ENCODE results near the gene SLC22A5.

SLC22A5 gene

DNA sequence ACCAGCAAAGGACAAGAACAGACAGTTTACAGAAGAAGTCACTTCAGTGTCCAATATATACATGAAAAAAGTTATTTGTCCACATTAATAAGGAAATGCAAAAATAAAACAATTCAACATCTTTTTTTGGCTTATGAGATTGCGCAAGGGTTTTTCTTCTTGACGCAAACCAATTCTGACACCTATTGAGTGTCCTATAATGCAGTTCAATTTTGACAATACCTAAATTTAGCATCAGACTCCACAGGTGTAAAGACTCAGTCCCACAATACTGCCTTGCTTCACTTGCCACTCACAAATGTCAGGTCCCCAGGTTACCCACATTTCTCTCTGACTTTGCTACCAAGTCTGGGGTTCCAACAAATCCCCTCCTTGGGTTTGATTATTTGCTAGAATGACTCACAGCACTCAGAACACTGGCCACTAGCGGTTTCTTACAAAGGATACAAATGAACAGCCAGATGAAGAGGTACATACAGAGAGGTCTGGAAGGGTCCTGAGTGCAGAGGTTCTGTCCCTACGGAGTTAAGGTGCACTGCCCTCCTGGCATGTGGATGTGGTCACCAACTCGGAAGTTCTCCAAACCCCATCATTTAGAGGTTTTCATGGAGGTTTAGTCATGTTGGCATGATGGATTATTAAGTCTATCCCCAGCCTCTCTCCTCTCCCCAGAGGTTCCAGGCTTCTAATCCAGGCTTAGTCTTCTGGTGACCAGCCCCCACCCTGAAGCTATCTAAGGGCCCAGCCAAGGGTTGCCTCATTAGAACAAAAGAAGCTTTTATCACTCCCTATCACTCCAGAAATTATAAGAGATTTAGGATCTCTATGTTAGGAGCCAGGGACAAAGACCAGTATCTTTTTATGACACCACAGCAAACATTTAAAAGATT lies 27.0 kb upstream of the SLC22A5 start:
- Histone ChIP-seq H3K4me1 (ENCODE audit: control insufficient read depth in 2 of 2, insufficient read depth in 2 of 2, low read length in 2 of 2) (peaks cover 5 to 6% of the 10 kb centered on the region in 2 donors), H3K27me3 (ENCODE audit: control insufficient read depth in 2 of 2, insufficient read depth in 2 of 2, low read length in 2 of 2) (no peaks in the 10 kb centered on the region), H3K9me3 (ENCODE audit: control insufficient read depth in 2 of 2, low read length in 2 of 2) (no peaks in the 10 kb centered on the region), H3K4me3 (ENCODE audit: low read length in 2 of 2) (no peak overlapping the region), H3K27ac (ENCODE audit: low read depth in 2 of 2, low read length in 2 of 2) (no peak overlapping the region), H3K9ac (ENCODE audit: low read depth in 1 of 2, low read length in 2 of 2) (no peak overlapping the region), H3K36me3 (ENCODE audit: control insufficient read depth in 2 of 2, insufficient read depth in 2 of 2, low read length in 2 of 2) (peaks cover 0 to 5% of the 10 kb centered on the region in 2 donors)

DNA sequence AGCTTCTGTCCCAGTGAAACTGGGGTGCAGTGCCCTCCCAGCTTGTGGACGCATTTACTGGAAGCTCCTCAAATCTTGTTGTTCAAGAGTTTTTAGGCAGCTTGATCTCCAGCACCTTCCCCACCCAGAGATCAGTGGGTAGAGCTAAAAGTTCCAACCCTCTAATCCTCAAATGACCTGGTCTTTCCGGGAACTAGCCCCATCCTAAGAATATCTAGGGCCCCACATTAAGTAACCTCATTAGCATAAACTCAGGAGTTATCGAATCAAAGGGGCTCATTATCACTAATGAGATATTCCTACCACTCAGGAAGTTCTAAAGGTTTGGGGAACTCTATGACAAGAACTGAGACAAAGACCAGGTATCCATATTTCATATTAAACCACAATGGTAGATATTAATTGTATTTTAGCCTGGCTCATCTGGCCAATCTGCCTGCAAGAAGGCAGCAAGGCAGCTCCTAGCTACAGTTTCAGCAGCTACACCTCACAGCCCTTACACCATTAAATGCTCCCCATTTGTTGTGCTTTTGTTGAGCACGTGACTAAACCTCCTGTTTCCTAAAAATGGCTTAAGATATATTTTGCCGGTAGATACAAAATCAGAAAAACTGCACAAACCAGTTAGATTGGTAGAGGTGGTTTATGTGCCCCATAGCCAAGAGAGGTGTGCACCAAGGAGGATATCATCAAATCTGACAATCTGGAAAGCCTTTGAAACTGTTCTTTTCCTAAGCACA lies 24.6 kb upstream of the SLC22A5 start:
- peaks cover 0 to 2% of the 10 kb centered on the region in 2 donors for H3K4me1 ChIP-seq (ENCODE audit: control insufficient read depth in 2 of 2, insufficient read depth in 2 of 2, low read length in 2 of 2)
- no peak overlapping the region for H3K27ac ChIP-seq (ENCODE audit: low read depth in 2 of 2, low read length in 2 of 2)
- no peak overlapping the region for H3K4me3 ChIP-seq (ENCODE audit: low read length in 2 of 2)
- H3K36me3 ChIP-seq (ENCODE audit: control insufficient read depth in 2 of 2, insufficient read depth in 2 of 2, low read length in 2 of 2), result peaks cover 8 to 10% of the 10 kb centered on the region in 2 donors
- no peaks in the 10 kb centered on the region for H3K27me3 ChIP-seq (ENCODE audit: control insufficient read depth in 2 of 2, insufficient read depth in 2 of 2, low read length in 2 of 2)
- H3K9me3 ChIP-seq (ENCODE audit: control insufficient read depth in 2 of 2, low read length in 2 of 2), result no peaks in the 10 kb centered on the region
- no peak overlapping the region for H3K9ac ChIP-seq (ENCODE audit: low read depth in 1 of 2, low read length in 2 of 2)

DNA sequence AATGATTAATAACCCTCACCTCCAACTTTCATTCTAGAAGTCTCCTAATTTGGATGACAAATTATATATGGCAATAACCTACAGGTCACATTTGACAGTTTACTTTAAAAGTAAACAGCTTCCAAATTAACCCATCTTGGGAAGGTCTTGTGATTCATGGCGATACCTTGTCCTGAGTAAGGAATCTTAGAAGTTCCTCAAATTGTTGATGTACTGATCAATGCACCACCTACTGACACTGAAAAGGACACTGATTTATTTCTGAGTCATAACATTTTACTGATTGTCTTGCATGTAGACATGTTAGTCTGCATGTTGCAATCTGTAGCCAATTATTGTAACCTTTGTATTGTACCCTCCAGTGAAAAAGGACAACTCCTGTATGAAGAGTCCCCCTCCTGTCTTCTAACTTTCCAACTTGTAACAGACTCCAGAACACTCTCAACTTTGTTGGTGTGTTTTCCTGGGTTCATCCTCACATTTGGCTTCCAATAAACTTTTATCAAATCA lies 16.0 kb upstream of the SLC22A5 start:
- Histone ChIP-seq H3K27ac (ENCODE audit: low read depth in 2 of 2, low read length in 2 of 2) (peak overlapping the region in 1 of 2 donors; percentile 64), H3K4me1 (ENCODE audit: control insufficient read depth in 2 of 2, insufficient read depth in 2 of 2, low read length in 2 of 2) (peaks cover 12 to 26% of the 10 kb centered on the region in 2 donors), H3K9ac (ENCODE audit: low read depth in 1 of 2, low read length in 2 of 2) (no peak overlapping the region)

DNA sequence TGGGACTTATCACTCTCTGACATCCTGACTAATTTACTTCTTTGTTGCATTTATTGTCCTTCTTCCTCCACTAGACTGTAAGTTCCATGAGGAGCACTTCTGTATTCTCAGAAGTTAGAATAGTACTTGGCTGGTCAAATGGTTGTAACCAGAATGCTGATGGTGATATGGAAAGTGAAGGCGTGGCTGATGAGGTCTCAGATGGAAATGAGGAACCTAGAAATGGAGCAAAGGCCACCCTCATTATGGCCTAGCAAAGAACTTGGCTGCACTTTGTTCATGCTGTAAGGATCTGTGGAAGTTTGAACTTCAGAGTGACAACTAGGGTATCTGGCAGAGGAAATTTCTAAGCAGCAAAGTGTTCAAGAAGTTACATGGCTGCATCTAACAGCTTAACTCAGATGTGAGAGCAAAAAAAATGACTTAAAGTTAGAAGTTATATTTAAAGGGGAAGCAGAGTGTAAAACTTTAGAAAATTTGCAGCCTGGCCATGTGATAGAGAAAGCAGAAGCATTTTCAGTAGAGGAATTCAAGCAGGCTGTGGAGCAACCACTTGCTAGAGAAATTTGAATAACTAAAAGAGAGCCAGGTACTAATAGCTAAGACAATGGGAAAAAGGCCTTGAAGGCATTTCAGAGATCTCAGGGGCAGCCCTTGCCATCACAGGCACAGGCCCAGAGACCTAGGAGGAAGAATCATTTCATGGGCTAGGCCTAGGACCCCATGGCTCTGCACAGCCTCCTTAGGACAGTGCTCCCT lies 14.9 kb upstream of the SLC22A5 start:
- Histone ChIP-seq H3K9me3 (ENCODE audit: control insufficient read depth in 2 of 2, low read length in 2 of 2) (no peaks in the 10 kb centered on the region), H3K27ac (ENCODE audit: low read depth in 2 of 2, low read length in 2 of 2) (peak overlapping the region; percentile 25 to 74), H3K9ac (ENCODE audit: low read depth in 1 of 2, low read length in 2 of 2) (no peak overlapping the region), H3K4me1 (ENCODE audit: control insufficient read depth in 2 of 2, insufficient read depth in 2 of 2, low read length in 2 of 2) (peaks cover 17 to 36% of the 10 kb centered on the region in 2 donors), H3K27me3 (ENCODE audit: control insufficient read depth in 2 of 2, insufficient read depth in 2 of 2, low read length in 2 of 2) (no peaks in the 10 kb centered on the region), H3K36me3 (ENCODE audit: control insufficient read depth in 2 of 2, insufficient read depth in 2 of 2, low read length in 2 of 2) (peaks cover 4 to 9% of the 10 kb centered on the region in 2 donors), H3K4me3 (ENCODE audit: low read length in 2 of 2) (no peak overlapping the region)

More for the DNA sequence above, 16.0 kb upstream of the SLC22A5 start:
- Histone ChIP-seq H3K4me3 (ENCODE audit: low read length in 2 of 2) (no peak overlapping the region), H3K27me3 (ENCODE audit: control insufficient read depth in 2 of 2, insufficient read depth in 2 of 2, low read length in 2 of 2) (no peaks in the 10 kb centered on the region), H3K9me3 (ENCODE audit: control insufficient read depth in 2 of 2, low read length in 2 of 2) (no peaks in the 10 kb centered on the region), H3K36me3 (ENCODE audit: control insufficient read depth in 2 of 2, insufficient read depth in 2 of 2, low read length in 2 of 2) (peaks cover 8 to 10% of the 10 kb centered on the region in 2 donors)

DNA sequence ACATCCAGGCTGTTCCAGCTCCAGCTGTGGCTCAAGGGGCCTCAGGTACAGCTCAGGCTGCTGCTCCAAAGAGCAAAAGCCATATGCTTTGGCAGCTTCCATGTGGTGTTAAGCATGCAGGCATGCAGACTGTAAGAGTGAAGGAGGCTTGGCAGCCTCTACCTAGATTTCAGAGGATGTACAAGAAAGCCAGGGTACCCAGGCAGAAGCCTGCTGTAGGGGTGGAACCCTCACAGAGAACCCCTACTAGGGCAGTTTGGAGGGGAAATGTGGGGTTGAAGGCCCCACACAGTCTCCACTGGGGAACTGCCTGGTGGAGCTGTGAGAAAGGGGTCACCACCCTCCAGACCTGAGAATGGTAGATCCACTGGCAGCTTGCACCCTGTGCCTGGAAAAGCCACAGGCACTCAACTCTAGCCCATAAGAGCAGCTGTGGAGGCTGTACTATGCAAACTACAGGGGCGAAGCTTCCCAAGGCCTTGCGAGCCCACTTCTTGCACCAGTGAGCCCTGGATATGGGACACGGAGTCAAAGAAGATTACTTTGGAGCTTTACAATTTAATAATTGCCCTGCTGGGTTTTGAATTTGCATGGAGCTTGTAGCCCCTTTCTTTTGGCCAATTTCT lies 14.3 kb upstream of the SLC22A5 start:
- H3K9me3 ChIP-seq (ENCODE audit: control insufficient read depth in 2 of 2, low read length in 2 of 2), result no peaks in the 10 kb centered on the region
- H3K4me3 ChIP-seq (ENCODE audit: low read length in 2 of 2), result no peak overlapping the region
- peak overlapping the region; percentile 25 to 74 for H3K27ac ChIP-seq (ENCODE audit: low read depth in 2 of 2, low read length in 2 of 2)
- no peak overlapping the region for H3K9ac ChIP-seq (ENCODE audit: low read depth in 1 of 2, low read length in 2 of 2)
- H3K4me1 ChIP-seq (ENCODE audit: control insufficient read depth in 2 of 2, insufficient read depth in 2 of 2, low read length in 2 of 2), result peaks cover 17 to 36% of the 10 kb centered on the region in 2 donors
- peaks cover 0 to 9% of the 10 kb centered on the region in 2 donors for H3K36me3 ChIP-seq (ENCODE audit: control insufficient read depth in 2 of 2, insufficient read depth in 2 of 2, low read length in 2 of 2)
- no peaks in the 10 kb centered on the region for H3K27me3 ChIP-seq (ENCODE audit: control insufficient read depth in 2 of 2, insufficient read depth in 2 of 2, low read length in 2 of 2)

DNA sequence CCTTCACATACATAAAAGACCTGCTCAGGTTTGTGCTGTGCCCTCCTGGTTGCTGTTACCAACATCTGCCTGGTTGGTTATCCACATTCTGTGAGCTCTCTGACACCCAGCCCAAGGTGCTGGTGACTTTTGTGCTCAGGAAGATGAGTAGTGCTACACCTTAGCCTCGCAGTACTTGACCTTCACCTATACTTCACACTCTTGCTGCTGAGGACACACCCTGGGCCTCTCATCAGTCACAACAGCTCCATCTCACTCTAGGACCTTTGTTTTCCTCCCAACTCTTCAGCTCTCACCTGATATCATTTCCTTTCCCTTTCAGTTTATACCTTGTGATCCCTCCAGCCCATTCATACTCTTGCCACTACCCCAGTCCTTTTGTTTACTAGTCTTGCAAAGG lies 10.7 kb upstream of the SLC22A5 start:
- H3K27me3 ChIP-seq (ENCODE audit: control insufficient read depth in 2 of 2, insufficient read depth in 2 of 2, low read length in 2 of 2), result no peaks in the 10 kb centered on the region

DNA sequence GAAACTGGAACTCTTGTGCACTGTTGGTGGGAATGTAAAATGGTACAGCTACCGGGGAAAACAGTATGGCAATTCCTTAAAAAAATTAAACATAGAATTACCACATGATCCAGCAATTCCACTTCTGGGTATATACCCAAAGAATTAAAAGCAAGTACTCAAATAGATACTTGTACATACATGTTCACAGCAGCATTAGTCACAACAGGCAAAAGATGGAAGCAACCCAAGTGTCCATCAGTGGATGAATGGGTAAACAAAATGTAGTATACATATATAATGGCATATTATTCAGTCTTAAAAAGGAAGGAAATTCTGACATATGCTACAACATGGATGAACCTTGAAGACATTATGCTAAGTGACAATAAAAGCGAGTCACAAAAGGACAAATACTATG lies 7.4 kb upstream of the SLC22A5 start:
- H3K27me3 ChIP-seq (ENCODE audit: control insufficient read depth in 2 of 2, insufficient read depth in 2 of 2, low read length in 2 of 2), result no peaks in the 10 kb centered on the region
- peaks cover 4 to 20% of the 10 kb centered on the region in 2 donors for H3K36me3 ChIP-seq (ENCODE audit: control insufficient read depth in 2 of 2, insufficient read depth in 2 of 2, low read length in 2 of 2)
- H3K27ac ChIP-seq (ENCODE audit: low read depth in 2 of 2, low read length in 2 of 2), result no peak overlapping the region
- H3K4me1 ChIP-seq (ENCODE audit: control insufficient read depth in 2 of 2, insufficient read depth in 2 of 2, low read length in 2 of 2), result peaks cover 9 to 24% of the 10 kb centered on the region in 2 donors
- H3K4me3 ChIP-seq (ENCODE audit: low read length in 2 of 2), result no peak overlapping the region
- H3K9me3 ChIP-seq (ENCODE audit: control insufficient read depth in 2 of 2, low read length in 2 of 2), result no peaks in the 10 kb centered on the region
- no peak overlapping the region for H3K9ac ChIP-seq (ENCODE audit: low read depth in 1 of 2, low read length in 2 of 2)

More for the DNA sequence above, 10.7 kb upstream of the SLC22A5 start:
- Histone ChIP-seq H3K36me3 (ENCODE audit: control insufficient read depth in 2 of 2, insufficient read depth in 2 of 2, low read length in 2 of 2) (peaks cover 4 to 9% of the 10 kb centered on the region in 2 donors), H3K9ac (ENCODE audit: low read depth in 1 of 2, low read length in 2 of 2) (no peak overlapping the region), H3K27ac (ENCODE audit: low read depth in 2 of 2, low read length in 2 of 2) (peak overlapping the region; percentile 60 to 84), H3K9me3 (ENCODE audit: control insufficient read depth in 2 of 2, low read length in 2 of 2) (no peaks in the 10 kb centered on the region), H3K4me3 (ENCODE audit: low read length in 2 of 2) (peak overlapping the region in 1 of 2 donors; percentile 55), H3K4me1 (ENCODE audit: control insufficient read depth in 2 of 2, insufficient read depth in 2 of 2, low read length in 2 of 2) (peaks cover 17 to 36% of the 10 kb centered on the region in 2 donors)

DNA sequence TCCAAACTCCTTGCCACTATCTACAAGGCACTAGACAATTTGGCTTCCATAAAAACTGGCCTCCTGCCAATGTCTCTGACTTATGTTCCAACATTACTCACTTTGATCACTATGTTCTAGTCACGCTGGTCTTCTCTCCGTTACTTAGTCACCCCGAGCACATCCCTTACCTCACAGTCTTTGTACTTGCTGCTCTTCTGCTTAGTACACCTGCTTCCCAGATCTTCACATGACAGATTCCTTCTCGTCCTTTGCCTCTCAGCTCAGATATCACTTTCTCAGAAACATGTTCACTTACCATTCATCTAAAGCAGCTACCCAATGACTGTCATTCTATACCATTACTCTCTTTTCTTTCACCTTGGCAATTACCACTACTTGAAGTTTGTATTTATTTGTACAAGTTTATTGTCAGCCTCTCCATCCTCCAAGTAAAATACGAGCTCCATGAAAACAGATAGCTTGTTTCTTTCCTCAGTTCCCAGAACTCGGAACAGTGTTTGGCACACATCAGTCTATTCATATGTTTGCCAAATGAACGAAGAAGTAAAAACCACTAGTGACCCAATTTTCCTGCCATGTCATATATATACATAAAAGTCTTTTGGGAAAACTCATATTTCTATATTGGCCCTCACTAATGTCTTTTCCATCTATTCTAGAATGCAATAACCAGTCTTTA lies 5.9 kb upstream of the SLC22A5 start:
- H3K36me3 ChIP-seq (ENCODE audit: control insufficient read depth in 2 of 2, insufficient read depth in 2 of 2, low read length in 2 of 2), result peaks cover 4 to 20% of the 10 kb centered on the region in 2 donors
- no peaks in the 10 kb centered on the region for H3K27me3 ChIP-seq (ENCODE audit: control insufficient read depth in 2 of 2, insufficient read depth in 2 of 2, low read length in 2 of 2)
- no peak overlapping the region for H3K27ac ChIP-seq (ENCODE audit: low read depth in 2 of 2, low read length in 2 of 2)
- H3K9ac ChIP-seq (ENCODE audit: low read depth in 1 of 2, low read length in 2 of 2), result no peak overlapping the region
- H3K4me3 ChIP-seq (ENCODE audit: low read length in 2 of 2), result no peak overlapping the region
- H3K4me1 ChIP-seq (ENCODE audit: control insufficient read depth in 2 of 2, insufficient read depth in 2 of 2, low read length in 2 of 2), result peaks cover 9 to 10% of the 10 kb centered on the region in 2 donors
- no peaks in the 10 kb centered on the region for H3K9me3 ChIP-seq (ENCODE audit: control insufficient read depth in 2 of 2, low read length in 2 of 2)

DNA sequence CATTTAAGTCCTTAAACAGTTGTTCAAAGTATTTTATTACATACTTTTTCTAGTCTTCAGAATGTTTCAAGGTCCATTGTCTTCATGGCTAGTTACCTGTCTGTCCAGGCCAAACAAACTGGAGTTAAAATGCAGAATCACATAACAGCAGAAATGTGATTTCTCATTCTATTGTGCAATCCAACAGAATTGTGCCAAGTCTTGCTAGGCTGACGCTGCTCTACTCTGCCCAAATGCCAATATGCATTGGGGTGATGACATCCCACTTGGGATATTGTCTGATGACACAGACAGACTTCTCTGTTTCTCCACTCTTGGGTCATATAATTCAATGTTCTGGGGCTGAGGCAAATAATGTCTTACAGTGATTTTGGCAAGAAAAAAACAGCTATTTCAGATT lies 5.2 kb upstream of the SLC22A5 start:
- Histone ChIP-seq H3K27ac (ENCODE audit: low read depth in 2 of 2, low read length in 2 of 2) (no peak overlapping the region), H3K9ac (ENCODE audit: low read depth in 1 of 2, low read length in 2 of 2) (no peak overlapping the region), H3K4me3 (ENCODE audit: low read length in 2 of 2) (no peak overlapping the region), H3K27me3 (ENCODE audit: control insufficient read depth in 2 of 2, insufficient read depth in 2 of 2, low read length in 2 of 2) (no peaks in the 10 kb centered on the region), H3K36me3 (ENCODE audit: control insufficient read depth in 2 of 2, insufficient read depth in 2 of 2, low read length in 2 of 2) (peaks cover 4 to 20% of the 10 kb centered on the region in 2 donors), H3K9me3 (ENCODE audit: control insufficient read depth in 2 of 2, low read length in 2 of 2) (no peaks in the 10 kb centered on the region), H3K4me1 (ENCODE audit: control insufficient read depth in 2 of 2, insufficient read depth in 2 of 2, low read length in 2 of 2) (peaks cover 3 to 7% of the 10 kb centered on the region in 2 donors)
